ENCODE measurements around the gene MTCL3. TPM values are rescaled to one million over a fixed set of nuclear protein-coding genes. Genes with fewer than 3 reads are reported as not detected.
"Not testable (repeated sequence)": the region's sequence is repeated elsewhere in the genome, so short reads cannot be mapped to it uniquely, and the experiment has no call there.

The MTCL3 gene

GRCh38 chr6:127435626-127436220 is 83.4 kb downstream of the MTCL3 start:
- Histone ChIP-seq H3K27ac (no peak overlapping the region), H3K9me3 (no peaks in the 10 kb centered on the region), H3K27me3 (replicated peaks in 1 of 7) (no peaks in the 10 kb centered on the region), H3K36me3 (no peaks in the 10 kb centered on the region), H3K4me1 (no peaks in the 10 kb centered on the region), H3K4me3 (no peak overlapping the region)
- TF ChIP-seq CTCF (IDR thresholded peaks at IDR 0.05 in 8 of 11, conservative IDR thresholded peaks at IDR 0.05 in 3 of 11) (no peak), POLR2AphosphoS5 (IDR thresholded peaks at IDR 0.05) (no peak), POLR2A (IDR thresholded peaks at IDR 0.05) (no peak)
- DNase-seq: peak; percentile 15
- intact Hi-C loops (cut with DNase I; ENCODE audit: low total_unique reads): no loop called here
- WGBS, 5 donors: 85 to 92% (median 88%) methylated on average over 7 of the region's 7 CpGs

GRCh38 chr6:127434651-127435050 is 84.5 kb downstream of the MTCL3 start:
- Histone ChIP-seq H3K27ac (no peak overlapping the region), H3K4me3 (no peak overlapping the region), H3K27me3 (replicated peaks in 1 of 7) (no peaks in the 10 kb centered on the region), H3K4me1 (no peaks in the 10 kb centered on the region), H3K9me3 (no peaks in the 10 kb centered on the region), H3K36me3 (no peaks in the 10 kb centered on the region)
- no peak for DNase-seq
- TF ChIP-seq POLR2AphosphoS5 (IDR thresholded peaks at IDR 0.05) (no peak), POLR2A (IDR thresholded peaks at IDR 0.05) (no peak)
- intact Hi-C loops (cut with DNase I; ENCODE audit: low total_unique reads): no loop called here

GRCh38 chr6:127428562-127428961 is 90.6 kb downstream of the MTCL3 start:
- not testable (repeated sequence) for H3K27ac ChIP-seq; DNase-seq; H3K4me3 ChIP-seq; H3K9me3 ChIP-seq; H3K4me1 ChIP-seq; H3K27me3 ChIP-seq (replicated peaks in 1 of 7); H3K36me3 ChIP-seq
- intact Hi-C loops (cut with DNase I; ENCODE audit: low total_unique reads): loop anchor here (10.0 kb wide), 1 partner anchor 124 kb away; no protein-coding TSS in a partner anchor
- WGBS, 5 donors: 82 to 88% (median 86%) methylated on average over 9 of the region's 9 CpGs

- Histone ChIP-seq H3K27me3 (replicated peaks in 1 of 7) (no peaks in the 10 kb centered on the region), H3K9me3 (peaks cover 0 to 8% (median 2%) of the 10 kb centered on the region in 8 donors), H3K36me3 (no peaks in the 10 kb centered on the region), H3K4me3 (no peak overlapping the region), H3K27ac (no peak overlapping the region), H3K4me1 (peaks cover 0 to 8% (median 2%) of the 10 kb centered on the region in 6 donors)
- no peak for DNase-seq
- WGBS, 5 donors: 17 to 47% (median 36%) methylated on average over 2 of the region's 2 CpGs
- intact Hi-C loops (cut with DNase I; ENCODE audit: low total_unique reads): loop anchor here (10.0 kb wide), 1 partner anchor 119 kb away; no protein-coding TSS in a partner anchor
- TF ChIP-seq POLR2AphosphoS5 (IDR thresholded peaks at IDR 0.05) (no peak), POLR2A (IDR thresholded peaks at IDR 0.05) (no peak), CTCF (IDR thresholded peaks at IDR 0.05 in 8 of 11, conservative IDR thresholded peaks at IDR 0.05 in 3 of 11) (no peak)
Measured at GRCh38 chr6:127423921-127424320, 95.2 kb downstream of the MTCL3 start.

Small RNA genes within 50 kb of the gene (small RNA-seq; reads per million reads assigned to genes)
- 0 reads per million in 4 donors for gene KIAA0408

Other genes with a start within 250 kb of the MTCL3 start
- 10 to 100 TPM; 41.0 to 60.4 (median 50.4) TPM for gene ECHDC1, start 175.7 kb downstream of the MTCL3 start, total RNA-seq
- gene ECHDC1, start 175.7 kb downstream of the MTCL3 start, polyA plus RNA-seq: 10 to 100 TPM; 31.3 to 44.0 (median 43.2) TPM
- gene KIAA0408, start 59.9 kb downstream of the MTCL3 start, total RNA-seq: 1 to 10 TPM; 2.4 to 6.6 (median 2.5) TPM
- 1 to 10 TPM in 2 of 3 donors, under 1 TPM in 1; 0.65 to 2.7 (median 1.1) TPM for gene KIAA0408, start 59.9 kb downstream of the MTCL3 start, polyA plus RNA-seq
- not detected for gene C6orf58, start 57.8 kb upstream of the MTCL3 start, total RNA-seq
- gene C6orf58, start 57.8 kb upstream of the MTCL3 start, polyA plus RNA-seq: under 1 TPM in 1 of 3 donors, not detected in 2; 0.11 TPM

Measured in spleen (tissue), 11 donors.